Ovary (tissue), 9 donors: ENCODE data around the gene IQGAP2. TPM values are rescaled to one million over a fixed set of nuclear protein-coding genes. Genes with fewer than 3 reads are reported as not detected.

Experiments
- DNase-seq, 5 donors: peaks; one replicate each; pipeline ENCODE4 v3.0.0-alpha.2; 2019 to 2020
- H3K27ac ChIP-seq, 2 donors: fragments of 200-600 bp; one replicate each; pipeline versions ENCODE4 v1.5.1 to v1.8.0; 2019 to 2022
- H3K27me3 ChIP-seq: fragments of 200-600 bp; one replicate; pipeline ENCODE4 v1.8.0; 2022
- H3K36me3 ChIP-seq: fragments of 200-600 bp; sonication (generic); one replicate; pipeline ENCODE4 v1.5.1; 2019
- H3K4me1 ChIP-seq: one replicate; pipeline ENCODE4 v1.8.1; 2013; ENCODE audit warnings: mild to moderate bottlenecking, moderate library complexity; ENCODE audit not compliant: insufficient read depth
- H3K4me3 ChIP-seq: fragments of 200-600 bp; sonication (generic); one replicate; pipeline ENCODE4 v1.5.1; 2017
- H3K9me3 ChIP-seq, 2 donors: fragments of 200-600 bp in 1 of 2; sonication (generic) in 1 of 2; one replicate each; pipeline versions ENCODE4 v1.5.1 to v1.8.1; 2013 to 2019; ENCODE audit warnings: mild to moderate bottlenecking in 1 of 2, moderate library complexity in 1 of 2
- CTCF ChIP-seq, 3 donors: fragments of 450-650 bp in 2 of 3; fragments of 200-600 bp in 1 of 3; IDR thresholded peaks; one replicate each; pipeline versions ENCODE4 v1.5.1 to v1.8.0; 2016 to 2022; ENCODE audit warnings: antibody characterized with exemption in 3 of 3, mild to moderate bottlenecking in 1 of 3
- EP300 ChIP-seq: sonication (generic); formaldehyde crosslinking; IDR thresholded peaks from one replicate; pipeline ENCODE4 v1.6.1; 2017; ENCODE audit warnings: antibody characterized with exemption
- POLR2A ChIP-seq: fragments of 450-650 bp; IDR thresholded peaks from one replicate; pipeline ENCODE4 v1.6.1; 2017; ENCODE audit warnings: antibody characterized with exemption, mild to moderate bottlenecking, moderate library complexity
- WGBS, 3 donors: extraction: QIAGEN DNeasy Blood & Tissue Kit in 1 of 3; methylation state at CpG; one replicate each; pipeline versions ENCODE4 v1.1.5 to v1.1.7; 2013 to 2017; 5-methylcytosine and 5-hydroxymethylcytosine counted together
- intact Hi-C, 4 donors: fragments of 100-400 bp; cut with DNase I; formaldehyde crosslinking; loops; one replicate each; pipeline versions ENCODE4 v1.11.0 to v1.15.1; 2022 to 2023
- polyA plus RNA-seq, 2 donors: library from polyadenylated mRNA; stranded (reverse); fragments of 200-250 nt in 1 of 2; fragments of 350-450 nt in 1 of 2; fragmentation: Illumina TruSeq in 1 of 2; extraction: RNeasy Lipid Tissue Mini Kit (QIAGEN cat#74804) in 1 of 2; gene quantifications; one replicate each; pipeline ENCODE4 v1.2.3, GENCODE V29; 2013 to 2014
- total RNA-seq, 7 donors: library from RNA; depleted of rRNA in 2 of 7; stranded (reverse); fragments of >200 nt in 2 of 7; fragmentation: NEBNext Ultra II Directional in 3 of 7; extraction: Animal tissue kit (Norgen Biotek cat#: 25700) in 3 of 7; gene quantifications; one replicate each; pipeline versions ENCODE4 v1.1.0 to v1.2.4, GENCODE V29; 2016 to 2023
- donor health status: DM: no; HTN: no; CAD: no; lungs with moderate emphysema.
- donor health status: DM: no; HTN: no; CAD: no.
- donor health status: Bipolar disorder and iron deficiency.
- donor health status: DM: yes; HTN: yes; CAD: no.
- donor health status: DM: no; HTN: no; CAD: no.
- donor health status: DM: yes; HTN: yes; CAD: no.

IQGAP2 gene
- total and polyA plus RNA-seq, 9 donors, result 8.6 to 27.6 (median 13.9) TPM

- TF ChIP-seq EP300 (no peak), CTCF (IDR thresholded peaks at IDR 0.05) (no peak), POLR2A (no peak)
- intact Hi-C loops, result no loop called here
- H3K4me3 ChIP-seq, result no peak overlapping the region
- no peaks in the 10 kb centered on the region for H3K36me3 ChIP-seq
- no peaks in the 10 kb centered on the region for H3K9me3 ChIP-seq
- H3K27ac ChIP-seq, result no peak overlapping the region
- DNase-seq, result no peak
- 48 to 55% (median 53%) methylated on average over 2 of the region's 2 CpGs for WGBS, 3 donors
- no peaks in the 10 kb centered on the region for H3K4me1 ChIP-seq
- no peaks in the 10 kb centered on the region for H3K27me3 ChIP-seq
These were observed 121.8 kb downstream of the IQGAP2 start for GRCh38 chr5:76524868-76525267.

DNA sequence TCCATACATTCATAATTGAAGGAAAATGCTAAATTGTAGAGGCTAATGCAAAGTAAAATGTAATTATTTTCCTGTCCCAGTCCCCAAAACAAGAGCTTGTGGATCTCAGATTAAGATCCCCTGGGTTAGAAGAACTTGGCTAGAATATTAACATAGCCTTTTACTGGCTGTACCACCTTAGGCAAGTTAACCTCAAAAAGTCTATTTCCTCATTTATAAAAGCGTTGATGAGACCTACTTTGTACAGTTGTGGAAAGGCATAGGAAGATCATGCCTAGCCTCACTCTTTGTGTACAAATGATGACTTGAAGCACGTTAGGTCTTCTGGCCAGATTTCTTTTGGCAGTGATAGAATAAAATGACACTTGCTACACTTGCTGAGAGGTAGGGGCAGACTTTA, 122.9 kb downstream of the IQGAP2 start:
- DNase-seq, result no peak
- intact Hi-C loops, result no loop called here
- no peak overlapping the region for H3K27ac ChIP-seq
- H3K9me3 ChIP-seq, result no peaks in the 10 kb centered on the region
- WGBS, 3 donors, result 87 to 96% (median 94%) methylated on average over 2 of the region's 2 CpGs
- no peaks in the 10 kb centered on the region for H3K4me1 ChIP-seq
- no peaks in the 10 kb centered on the region for H3K36me3 ChIP-seq
- no peak for TF ChIP-seq EP300
- no peaks in the 10 kb centered on the region for H3K27me3 ChIP-seq
- no peak overlapping the region for H3K4me3 ChIP-seq

DNA sequence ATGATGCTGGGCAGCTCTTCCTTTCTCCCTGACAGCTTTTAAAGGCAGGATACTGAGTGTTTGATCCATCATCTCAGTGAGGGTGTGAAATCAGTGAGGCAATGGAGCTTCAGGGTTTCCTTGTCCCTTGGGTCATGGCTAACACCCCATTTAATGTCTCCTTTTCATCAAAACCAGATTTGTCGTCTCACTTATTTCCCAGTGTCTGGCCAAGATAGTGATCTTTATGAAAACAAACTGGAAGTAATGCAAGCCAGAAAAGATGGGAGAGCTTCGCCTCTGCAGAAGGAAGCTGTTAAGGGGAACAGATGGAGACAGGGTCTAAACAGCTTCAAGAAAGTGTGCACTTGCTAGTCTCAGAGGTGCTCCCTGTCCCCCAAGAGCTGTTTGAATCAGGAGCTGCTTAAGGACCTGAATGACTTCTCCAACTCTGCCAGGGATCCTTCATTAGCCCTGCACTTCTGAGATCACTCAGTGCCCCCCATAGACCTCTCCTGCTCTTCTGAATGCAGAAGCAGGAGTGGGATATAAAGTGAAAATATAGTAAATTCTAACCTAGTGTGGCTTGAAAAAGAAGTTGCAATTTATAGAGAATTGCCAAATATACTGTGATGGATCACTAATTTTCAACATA, 124.0 kb downstream of the IQGAP2 start:
- no peaks in the 10 kb centered on the region for H3K4me1 ChIP-seq
- H3K27ac ChIP-seq, result no peak overlapping the region
- DNase-seq, result no peak
- no peak for TF ChIP-seq POLR2A
- no peak for TF ChIP-seq EP300
- TF ChIP-seq CTCF (IDR thresholded peaks at IDR 0.05), result no peak
- H3K27me3 ChIP-seq, result no peaks in the 10 kb centered on the region
- intact Hi-C loops, result no loop called here
- no peaks in the 10 kb centered on the region for H3K9me3 ChIP-seq
- no peaks in the 10 kb centered on the region for H3K36me3 ChIP-seq
- no peak overlapping the region for H3K4me3 ChIP-seq
- WGBS, 3 donors, result 72 to 84% (median 77%) methylated on average over 2 of the region's 2 CpGs

DNA sequence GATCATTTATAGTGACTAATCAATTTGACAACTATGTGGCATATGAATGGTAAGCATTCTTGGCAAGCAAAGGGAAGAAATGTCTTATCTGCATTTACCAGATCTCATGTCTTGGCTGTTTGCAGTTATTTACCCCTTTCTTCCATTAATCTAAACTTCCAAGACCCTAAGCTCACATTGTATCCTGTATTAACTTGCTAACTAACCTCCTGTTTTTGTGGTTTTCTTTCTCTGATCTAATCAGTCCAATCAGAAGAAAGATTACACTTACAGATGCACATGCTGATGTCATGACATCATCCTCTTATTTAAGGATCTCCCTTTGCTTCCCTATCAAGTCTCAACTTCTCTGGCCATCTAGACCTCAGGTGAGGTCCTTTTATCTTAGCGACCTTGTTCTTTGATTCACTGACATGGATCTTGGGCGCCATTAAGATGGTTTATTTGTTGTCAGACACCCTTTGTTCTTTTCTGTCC, 124.6 kb downstream of the IQGAP2 start:
- no peaks in the 10 kb centered on the region for H3K9me3 ChIP-seq
- intact Hi-C loops, result no loop called here
- H3K36me3 ChIP-seq, result no peaks in the 10 kb centered on the region
- H3K27ac ChIP-seq, result no peak overlapping the region
- H3K27me3 ChIP-seq, result no peaks in the 10 kb centered on the region
- no peak for DNase-seq
- no peaks in the 10 kb centered on the region for H3K4me1 ChIP-seq
- TF ChIP-seq POLR2A (no peak), EP300 (no peak), CTCF (IDR thresholded peaks at IDR 0.05) (no peak)
- 76 to 87% (median 79%) methylated on average over 2 of the region's 2 CpGs for WGBS, 3 donors
- no peak overlapping the region for H3K4me3 ChIP-seq

- Histone ChIP-seq H3K9me3 (no peaks in the 10 kb centered on the region), H3K27ac (no peak overlapping the region), H3K36me3 (no peaks in the 10 kb centered on the region), H3K4me1 (no peaks in the 10 kb centered on the region), H3K27me3 (no peaks in the 10 kb centered on the region), H3K4me3 (no peak overlapping the region)
- 90 to 94% (median 93%) methylated on average over 2 of the region's 2 CpGs for WGBS, 3 donors
- TF ChIP-seq EP300 (no peak), CTCF (IDR thresholded peaks at IDR 0.05) (no peak), POLR2A (no peak)
- intact Hi-C loops, result no loop called here
- DNase-seq, result no peak
These were observed 125.7 kb downstream of the IQGAP2 start for GRCh38 chr5:76528547-76529331.
